ENCODE measurements around the gene MBNL3. TPM values are rescaled to one million over a fixed set of nuclear protein-coding genes. Genes with fewer than 3 reads are reported as not detected.

MBNL3 gene
- total RNA-seq, 1 donor from 2014 or later: 3.0 TPM

GRCh38 chrX:132486599-132487178, 2.1 kb downstream of the MBNL3 start:
- TF ChIP-seq CTCF (IDR thresholded peaks at IDR 0.05; ENCODE audit: insufficient read depth, low read length, poor library complexity, severe bottlenecking): no peak
- H3K36me3 ChIP-seq (ENCODE audit: control insufficient read depth, insufficient read depth, low read length): no peaks in the 10 kb centered on the region
- no peaks in the 10 kb centered on the region for H3K27me3 ChIP-seq (ENCODE audit: control insufficient read depth, insufficient read depth, low read length)
- DNase-seq (ENCODE audit: low read depth): no peak
- no peak overlapping the region for H3K4me3 ChIP-seq (ENCODE audit: low read depth, low read length)

- TF ChIP-seq CTCF (IDR thresholded peaks at IDR 0.05; ENCODE audit: insufficient read depth, low read length, poor library complexity, severe bottlenecking): no peak
- Histone ChIP-seq H3K27me3 (ENCODE audit: control insufficient read depth, insufficient read depth, low read length) (no peaks in the 10 kb centered on the region), H3K4me3 (ENCODE audit: low read depth, low read length) (no peak overlapping the region), H3K36me3 (ENCODE audit: control insufficient read depth, insufficient read depth, low read length) (no peaks in the 10 kb centered on the region)
- no peak for DNase-seq (ENCODE audit: low read depth)
These were observed 4.9 kb downstream of the MBNL3 start for GRCh38 chrX:132483951-132484350.

- no peak for DNase-seq (ENCODE audit: low read depth)
- no peaks in the 10 kb centered on the region for H3K36me3 ChIP-seq (ENCODE audit: control insufficient read depth, insufficient read depth, low read length)
- H3K27me3 ChIP-seq (ENCODE audit: control insufficient read depth, insufficient read depth, low read length): no peaks in the 10 kb centered on the region
- no peak for TF ChIP-seq CTCF (IDR thresholded peaks at IDR 0.05; ENCODE audit: insufficient read depth, low read length, poor library complexity, severe bottlenecking)
- no peak overlapping the region for H3K4me3 ChIP-seq (ENCODE audit: low read depth, low read length)
These were observed 5.3 kb downstream of the MBNL3 start for GRCh38 chrX:132483488-132483887.

GRCh38 chrX:132482632-132483031, 6.2 kb downstream of the MBNL3 start:
- H3K27me3 ChIP-seq (ENCODE audit: control insufficient read depth, insufficient read depth, low read length): no peaks in the 10 kb centered on the region
- no peak overlapping the region for H3K4me3 ChIP-seq (ENCODE audit: low read depth, low read length)
- TF ChIP-seq CTCF (IDR thresholded peaks at IDR 0.05; ENCODE audit: insufficient read depth, low read length, poor library complexity, severe bottlenecking): no peak
- no peak for DNase-seq (ENCODE audit: low read depth)
- no peaks in the 10 kb centered on the region for H3K36me3 ChIP-seq (ENCODE audit: control insufficient read depth, insufficient read depth, low read length)

- no peaks in the 10 kb centered on the region for H3K27me3 ChIP-seq (ENCODE audit: control insufficient read depth, insufficient read depth, low read length)
- H3K4me3 ChIP-seq (ENCODE audit: low read depth, low read length): no peak overlapping the region
- H3K36me3 ChIP-seq (ENCODE audit: control insufficient read depth, insufficient read depth, low read length): no peaks in the 10 kb centered on the region
- DNase-seq (ENCODE audit: low read depth): no peak
- no peak for TF ChIP-seq CTCF (IDR thresholded peaks at IDR 0.05; ENCODE audit: insufficient read depth, low read length, poor library complexity, severe bottlenecking)
These were observed 7.4 kb downstream of the MBNL3 start for GRCh38 chrX:132481449-132481848.

GRCh38 chrX:132480581-132481203, 8.1 kb downstream of the MBNL3 start:
- no peak for DNase-seq (ENCODE audit: low read depth)
- no peak for TF ChIP-seq CTCF (IDR thresholded peaks at IDR 0.05; ENCODE audit: insufficient read depth, low read length, poor library complexity, severe bottlenecking)
- H3K4me3 ChIP-seq (ENCODE audit: low read depth, low read length): no peak overlapping the region
- H3K36me3 ChIP-seq (ENCODE audit: control insufficient read depth, insufficient read depth, low read length): no peaks in the 10 kb centered on the region
- no peaks in the 10 kb centered on the region for H3K27me3 ChIP-seq (ENCODE audit: control insufficient read depth, insufficient read depth, low read length)
